ENCODE results near the gene TCF7L2.

Gene TCF7L2

GRCh38 chr10:113148071-113148825, 198.2 kb downstream of the TCF7L2 start:
- Mint-ChIP-seq H3K4me1 (ENCODE audit: low read depth) (no peaks in the 10 kb centered on the region), H3K27me3 (no peaks in the 10 kb centered on the region), H3K9me3 (no peaks in the 10 kb centered on the region), H3K27ac (no peak overlapping the region), H3K4me3 (no peak overlapping the region), H3K36me3 (ENCODE audit: low read depth) (peaks cover 1% of the 10 kb centered on the region)
- no peak for DNase-seq

- H3K27me3 Mint-ChIP-seq: no peaks in the 10 kb centered on the region
- H3K27ac Mint-ChIP-seq: no peak overlapping the region
- H3K36me3 Mint-ChIP-seq (ENCODE audit: low read depth): peaks cover 1% of the 10 kb centered on the region
- H3K4me3 Mint-ChIP-seq: no peak overlapping the region
- H3K4me1 Mint-ChIP-seq (ENCODE audit: low read depth): no peaks in the 10 kb centered on the region
- no peak for DNase-seq
- no peaks in the 10 kb centered on the region for H3K9me3 Mint-ChIP-seq
Measured at GRCh38 chr10:113148901-113149300, 198.9 kb downstream of the TCF7L2 start.

- Mint-ChIP-seq H3K27ac (no peak overlapping the region), H3K36me3 (ENCODE audit: low read depth) (peaks cover 1% of the 10 kb centered on the region), H3K4me1 (ENCODE audit: low read depth) (no peaks in the 10 kb centered on the region), H3K4me3 (no peak overlapping the region), H3K9me3 (no peaks in the 10 kb centered on the region), H3K27me3 (no peaks in the 10 kb centered on the region)
- DNase-seq: no peak
Measured at GRCh38 chr10:113149626-113150025, 199.6 kb downstream of the TCF7L2 start.

- no peaks in the 10 kb centered on the region for H3K9me3 Mint-ChIP-seq
- no peak overlapping the region for H3K4me3 Mint-ChIP-seq
- H3K36me3 Mint-ChIP-seq (ENCODE audit: low read depth): no peaks in the 10 kb centered on the region
- H3K27me3 Mint-ChIP-seq: no peaks in the 10 kb centered on the region
- H3K4me1 Mint-ChIP-seq (ENCODE audit: low read depth): no peaks in the 10 kb centered on the region
- no peak for DNase-seq
- H3K27ac Mint-ChIP-seq: no peak overlapping the region
Measured at GRCh38 chr10:113151190-113151666, 201.2 kb downstream of the TCF7L2 start.

- DNase-seq: no peak
- no peaks in the 10 kb centered on the region for H3K36me3 Mint-ChIP-seq (ENCODE audit: low read depth)
- H3K9me3 Mint-ChIP-seq: no peaks in the 10 kb centered on the region
- no peak overlapping the region for H3K4me3 Mint-ChIP-seq
- H3K27me3 Mint-ChIP-seq: no peaks in the 10 kb centered on the region
- no peak overlapping the region for H3K27ac Mint-ChIP-seq
- H3K4me1 Mint-ChIP-seq (ENCODE audit: low read depth): no peaks in the 10 kb centered on the region
Measured at GRCh38 chr10:113153493-113154102, 203.6 kb downstream of the TCF7L2 start.

GRCh38 chr10:113157441-113157840, 207.4 kb downstream of the TCF7L2 start:
- Mint-ChIP-seq H3K27ac (no peak overlapping the region), H3K36me3 (ENCODE audit: low read depth) (no peaks in the 10 kb centered on the region), H3K4me3 (no peak overlapping the region)

GRCh38 chr10:113158183-113158582, 208.1 kb downstream of the TCF7L2 start:
- Mint-ChIP-seq H3K9me3 (no peaks in the 10 kb centered on the region), H3K27me3 (no peaks in the 10 kb centered on the region), H3K4me1 (ENCODE audit: low read depth) (no peaks in the 10 kb centered on the region), H3K27ac (no peak overlapping the region), H3K36me3 (ENCODE audit: low read depth) (no peaks in the 10 kb centered on the region), H3K4me3 (no peak overlapping the region)
- no peak for DNase-seq

More at GRCh38 chr10:113157441-113157840, 207.4 kb downstream of the TCF7L2 start:
- DNase-seq: no peak
- Mint-ChIP-seq H3K9me3 (no peaks in the 10 kb centered on the region), H3K27me3 (no peaks in the 10 kb centered on the region), H3K4me1 (ENCODE audit: low read depth) (no peaks in the 10 kb centered on the region)

- Mint-ChIP-seq H3K4me1 (ENCODE audit: low read depth) (no peaks in the 10 kb centered on the region), H3K27ac (no peak overlapping the region), H3K36me3 (ENCODE audit: low read depth) (no peaks in the 10 kb centered on the region), H3K9me3 (no peaks in the 10 kb centered on the region), H3K4me3 (no peak overlapping the region), H3K27me3 (peaks cover 5% of the 10 kb centered on the region)
- no peak for DNase-seq
Measured at GRCh38 chr10:113159563-113159962, 209.5 kb downstream of the TCF7L2 start.

GRCh38 chr10:113160641-113161040, 210.6 kb downstream of the TCF7L2 start:
- no peak for DNase-seq
- H3K36me3 Mint-ChIP-seq (ENCODE audit: low read depth): no peaks in the 10 kb centered on the region

GRCh38 chr10:113161066-113161465, 211.0 kb downstream of the TCF7L2 start:
- H3K4me1 Mint-ChIP-seq (ENCODE audit: low read depth): no peaks in the 10 kb centered on the region
- no peak overlapping the region for H3K4me3 Mint-ChIP-seq
- H3K27me3 Mint-ChIP-seq: peaks cover 5% of the 10 kb centered on the region
- no peak overlapping the region for H3K27ac Mint-ChIP-seq
- no peak for DNase-seq
- no peaks in the 10 kb centered on the region for H3K36me3 Mint-ChIP-seq (ENCODE audit: low read depth)
- no peaks in the 10 kb centered on the region for H3K9me3 Mint-ChIP-seq

More at GRCh38 chr10:113160641-113161040, 210.6 kb downstream of the TCF7L2 start:
- H3K27ac Mint-ChIP-seq: no peak overlapping the region
- H3K4me3 Mint-ChIP-seq: no peak overlapping the region
- H3K27me3 Mint-ChIP-seq: peaks cover 5% of the 10 kb centered on the region
- no peaks in the 10 kb centered on the region for H3K9me3 Mint-ChIP-seq
- no peaks in the 10 kb centered on the region for H3K4me1 Mint-ChIP-seq (ENCODE audit: low read depth)

- Mint-ChIP-seq H3K27me3 (peaks cover 8% of the 10 kb centered on the region), H3K27ac (no peak overlapping the region), H3K9me3 (no peaks in the 10 kb centered on the region), H3K4me3 (no peak overlapping the region), H3K36me3 (ENCODE audit: low read depth) (no peaks in the 10 kb centered on the region), H3K4me1 (ENCODE audit: low read depth) (no peaks in the 10 kb centered on the region)
- DNase-seq: no peak
Measured at GRCh38 chr10:113162960-113163359, 212.9 kb downstream of the TCF7L2 start.

GRCh38 chr10:113165673-113166072, 215.6 kb downstream of the TCF7L2 start:
- Mint-ChIP-seq H3K4me1 (ENCODE audit: low read depth) (peaks cover 8% of the 10 kb centered on the region), H3K4me3 (no peak overlapping the region), H3K27me3 (peaks cover 17% of the 10 kb centered on the region), H3K9me3 (no peaks in the 10 kb centered on the region), H3K27ac (no peak overlapping the region), H3K36me3 (ENCODE audit: low read depth) (no peaks in the 10 kb centered on the region)
- DNase-seq: no peak

- Mint-ChIP-seq H3K36me3 (ENCODE audit: low read depth) (no peaks in the 10 kb centered on the region), H3K27me3 (peaks cover 20% of the 10 kb centered on the region), H3K9me3 (no peaks in the 10 kb centered on the region), H3K4me3 (no peak overlapping the region), H3K27ac (no peak overlapping the region), H3K4me1 (ENCODE audit: low read depth) (peaks cover 8% of the 10 kb centered on the region)
- no peak for DNase-seq
Measured at GRCh38 chr10:113167702-113168101, 217.7 kb downstream of the TCF7L2 start.

- Mint-ChIP-seq H3K27ac (no peak overlapping the region), H3K9me3 (no peaks in the 10 kb centered on the region), H3K36me3 (ENCODE audit: low read depth) (no peaks in the 10 kb centered on the region), H3K4me3 (no peak overlapping the region), H3K27me3 (peaks cover 20% of the 10 kb centered on the region), H3K4me1 (ENCODE audit: low read depth) (peaks cover 8% of the 10 kb centered on the region)
- DNase-seq: no peak
Measured at GRCh38 chr10:113168584-113168983, 218.5 kb downstream of the TCF7L2 start.

- no peak overlapping the region for H3K4me3 Mint-ChIP-seq
- DNase-seq: no peak
- peaks cover 17% of the 10 kb centered on the region for H3K27me3 Mint-ChIP-seq
- H3K27ac Mint-ChIP-seq: no peak overlapping the region
- peaks cover 8% of the 10 kb centered on the region for H3K4me1 Mint-ChIP-seq (ENCODE audit: low read depth)
- H3K36me3 Mint-ChIP-seq (ENCODE audit: low read depth): no peaks in the 10 kb centered on the region
- H3K9me3 Mint-ChIP-seq: no peaks in the 10 kb centered on the region
Measured at GRCh38 chr10:113169111-113169510, 219.1 kb downstream of the TCF7L2 start.
